GM18867 (cell line): ENCODE results near the gene CACNA2D1.
"Not testable (repeated sequence)": the region's sequence is repeated elsewhere in the genome, so short reads cannot be mapped to it uniquely, and the experiment has no call there.

Experiments
- ATAC-seq: cut with Tn5 transposase; IDR thresholded peaks from one replicate; pipeline ENCODE4 v1.9.1; 2021; ENCODE audit warnings: mild to moderate bottlenecking, moderate library complexity; ENCODE audit not compliant: unreplicated experiment

CACNA2D1 gene

DNA sequence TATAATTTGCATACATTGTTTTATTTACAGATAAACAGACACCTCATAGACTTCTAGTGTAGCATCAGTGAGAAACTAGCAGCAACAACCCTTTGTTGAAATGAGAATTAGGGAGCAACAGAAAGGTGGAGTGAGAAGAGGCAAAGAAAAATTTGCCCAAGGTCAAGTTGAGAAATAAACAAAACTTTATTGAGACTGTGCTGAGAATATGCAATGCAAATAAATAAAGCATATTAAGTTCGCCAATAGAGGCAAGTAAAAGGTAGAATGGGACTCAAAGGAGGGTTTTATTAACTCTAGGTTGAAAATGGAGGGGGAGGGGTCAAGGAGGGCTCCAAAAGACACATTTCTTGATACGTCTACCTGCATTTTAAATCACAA is 49.7 kb downstream of the CACNA2D1 start:
- no peak for ATAC-seq

DNA sequence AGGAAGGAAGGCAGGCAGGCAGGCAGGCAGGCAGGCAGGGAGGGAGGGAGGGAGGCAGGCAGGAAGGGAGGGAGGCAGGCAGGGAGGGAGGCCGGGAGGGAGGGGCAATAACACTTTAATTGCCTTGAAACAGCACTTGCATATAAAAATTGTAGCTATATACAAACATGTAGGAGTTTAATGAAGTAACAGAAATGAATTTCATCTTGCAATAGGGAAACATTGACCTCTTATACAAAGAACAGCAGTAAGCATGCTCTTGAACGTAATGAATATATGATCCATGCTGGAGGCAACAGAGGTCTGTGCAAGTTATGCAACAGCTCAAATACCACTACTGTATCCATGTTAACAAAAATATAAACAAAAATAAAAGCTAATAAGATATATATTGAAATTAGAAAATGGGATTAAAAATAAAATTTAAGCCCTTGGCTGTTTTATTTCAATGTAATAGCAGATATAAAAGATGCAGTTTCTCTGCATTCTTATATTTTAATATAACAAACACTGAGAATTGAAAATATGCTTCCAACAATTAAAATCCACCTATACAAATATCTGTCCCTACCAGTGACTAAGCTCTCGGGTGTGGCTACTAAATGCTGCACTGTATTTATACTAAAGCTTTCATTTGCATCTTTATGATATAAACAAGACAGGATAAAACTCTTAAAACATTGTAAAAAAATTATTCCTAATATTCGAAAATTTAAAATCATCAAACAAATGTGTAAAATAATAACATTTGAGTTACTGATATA is 50.3 kb downstream of the CACNA2D1 start:
- no peak for ATAC-seq

DNA sequence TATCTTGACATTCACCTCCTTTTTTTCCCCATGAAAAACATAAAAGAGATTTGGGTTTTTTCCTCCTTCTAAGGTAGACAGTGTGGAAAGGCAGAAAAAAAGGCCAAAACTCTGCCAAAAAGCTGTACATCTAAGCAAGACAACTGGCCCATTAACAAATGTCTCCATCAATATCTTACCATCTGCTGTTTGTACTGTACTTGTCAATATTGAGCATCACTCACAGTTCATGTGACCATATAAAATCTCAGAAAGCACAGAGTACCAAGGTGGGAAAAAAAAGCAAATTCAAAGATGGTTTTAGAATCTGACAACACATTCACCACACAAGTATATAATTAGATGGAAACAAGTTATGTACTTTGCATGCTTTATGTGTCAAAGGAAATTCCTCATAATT is 52.6 kb downstream of the CACNA2D1 start:
- no peak for ATAC-seq

DNA sequence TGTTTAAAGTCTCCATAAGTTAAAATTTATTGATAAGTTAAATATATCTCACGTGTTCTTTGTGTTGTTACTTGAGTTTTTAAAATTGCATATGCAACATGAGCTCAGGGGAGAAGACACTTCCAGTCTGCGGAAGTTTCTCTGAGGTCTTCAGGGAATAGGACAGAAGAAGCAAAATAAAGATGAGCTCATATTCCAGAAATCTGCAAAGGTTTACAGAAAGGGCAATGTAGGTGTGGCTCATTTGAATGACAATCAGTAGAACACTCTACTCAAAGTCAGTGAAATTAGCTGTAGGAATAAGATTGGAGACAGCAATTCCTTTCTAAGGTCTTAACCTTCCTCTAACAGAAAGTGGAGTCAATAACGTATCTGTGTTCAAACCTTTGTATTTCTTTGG is 53.7 kb downstream of the CACNA2D1 start:
- ATAC-seq, result no peak

DNA sequence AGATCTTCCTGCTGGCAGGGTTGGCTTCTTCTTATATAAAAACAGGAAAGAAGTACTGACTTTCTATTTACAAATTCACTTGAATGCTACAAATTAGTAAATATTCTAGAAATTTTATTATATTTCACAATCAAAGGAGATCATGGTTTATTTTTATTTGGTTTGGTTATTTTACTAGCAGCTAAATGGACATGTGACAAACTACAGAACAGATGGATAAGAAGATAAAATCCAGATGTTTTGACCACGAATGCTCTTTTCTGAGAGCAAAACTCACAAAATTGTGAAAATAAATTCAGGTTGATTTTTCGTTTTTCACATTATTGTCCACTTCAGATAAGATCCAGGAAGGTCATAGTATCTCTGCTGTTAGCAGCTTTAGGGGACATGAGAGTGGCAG is 55.4 kb downstream of the CACNA2D1 start:
- no peak for ATAC-seq

DNA sequence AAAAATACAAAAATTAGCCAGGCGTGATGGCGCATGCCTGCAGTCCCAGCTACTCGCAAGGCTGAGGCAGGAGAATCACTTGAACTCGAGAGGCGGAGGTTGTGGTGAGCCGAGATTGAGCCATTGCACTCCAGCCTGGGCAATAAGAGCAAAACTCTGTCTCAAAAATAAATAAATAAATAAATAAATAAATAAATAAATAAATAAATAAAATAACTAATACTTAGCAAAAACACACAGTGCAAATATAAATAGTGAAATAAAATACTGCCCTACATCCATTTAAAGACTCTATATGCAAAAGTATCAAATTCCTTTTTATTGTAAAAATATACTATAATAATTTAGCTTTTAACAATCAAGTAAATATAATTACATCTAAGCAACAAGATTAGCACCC is 57.0 kb downstream of the CACNA2D1 start:
- ATAC-seq, result not testable (repeated sequence)

DNA sequence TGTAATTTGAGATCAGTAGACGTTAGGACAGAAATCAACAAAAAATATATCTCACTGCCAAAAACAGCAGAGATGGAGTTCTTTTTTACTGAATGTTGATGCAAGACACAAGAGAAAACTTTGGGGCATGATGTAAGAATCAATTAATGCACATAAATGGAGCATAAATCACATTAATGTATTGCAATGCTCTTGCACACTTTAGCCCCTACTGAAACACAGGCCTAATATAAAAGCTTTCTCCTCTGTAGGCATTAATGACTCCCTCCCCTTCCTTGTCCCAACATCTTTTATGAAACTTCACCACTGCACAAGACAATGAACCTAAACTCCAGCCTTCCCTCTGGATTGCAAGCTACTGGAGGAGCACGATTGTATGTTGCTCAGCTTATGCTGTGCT is 58.8 kb downstream of the CACNA2D1 start:
- no peak for ATAC-seq

- ATAC-seq, result peak; percentile 94
These were observed 59.5 kb downstream of the CACNA2D1 start for GRCh38 chr7:82384051-82384464.

DNA sequence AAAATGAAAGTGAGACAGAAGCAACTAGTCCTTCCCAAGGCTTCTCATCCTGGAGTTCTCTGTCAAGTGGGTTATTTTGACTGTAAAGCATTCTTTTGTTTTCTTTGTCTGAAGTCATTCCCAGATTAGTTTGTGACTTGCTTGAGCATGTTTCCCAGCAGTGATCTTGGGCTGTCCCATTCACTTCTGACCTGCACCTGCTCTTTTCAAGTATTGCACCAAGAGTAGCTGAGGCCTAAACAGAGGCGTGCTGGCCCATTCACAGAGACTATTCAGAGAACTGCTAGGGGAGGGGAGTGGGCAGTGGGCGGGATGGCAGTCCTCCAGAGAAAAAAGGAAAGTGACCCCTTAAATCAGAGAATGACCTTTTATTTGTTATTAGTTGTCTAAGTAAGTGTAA is 61.3 kb downstream of the CACNA2D1 start:
- ATAC-seq, result no peak

DNA sequence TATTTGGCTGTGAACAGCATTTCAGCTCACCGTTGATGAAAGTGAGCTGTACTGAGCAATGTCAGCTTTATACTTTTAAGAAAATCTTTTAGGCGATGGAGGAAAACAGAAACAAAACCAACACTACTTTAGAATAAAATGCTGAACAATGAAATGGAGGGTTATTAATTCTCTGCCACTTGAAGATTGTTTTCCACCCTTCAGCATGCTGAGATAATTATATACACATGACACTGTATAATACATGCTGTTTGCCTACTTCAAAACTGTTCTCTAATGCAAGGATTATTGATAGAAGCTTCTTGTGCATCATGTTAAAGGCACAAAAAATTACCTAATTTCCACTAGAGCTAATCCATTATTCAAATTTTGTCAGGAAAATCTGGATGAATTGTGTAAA is 66.8 kb downstream of the CACNA2D1 start:
- ATAC-seq, result no peak

- ATAC-seq, result no peak
These were observed 67.9 kb downstream of the CACNA2D1 start for GRCh38 chr7:82375713-82376112.

- no peak for ATAC-seq
These were observed 68.4 kb downstream of the CACNA2D1 start for GRCh38 chr7:82375129-82375528.

GRCh38 chr7:82373926-82374635 is 69.5 kb downstream of the CACNA2D1 start:
- ATAC-seq, result no peak

DNA sequence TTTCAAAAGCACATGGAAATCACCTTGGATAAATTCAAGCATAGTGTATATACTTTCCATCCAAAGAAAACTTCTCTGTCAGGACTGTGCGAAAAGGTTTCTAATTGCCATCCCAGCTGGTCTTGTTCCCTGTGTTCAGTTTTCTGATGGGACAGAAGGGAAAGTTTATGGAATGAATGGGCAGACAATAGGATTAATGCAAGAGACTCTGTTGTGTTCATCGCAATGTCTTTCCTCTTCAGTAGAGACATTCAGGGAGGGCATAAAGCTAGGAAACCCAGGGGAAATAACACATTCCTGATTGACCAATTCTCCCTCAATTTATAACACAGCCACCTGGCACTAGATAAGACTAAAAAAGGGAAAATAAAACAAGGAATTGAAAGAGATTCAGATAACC is 78.9 kb downstream of the CACNA2D1 start:
- no peak for ATAC-seq

DNA sequence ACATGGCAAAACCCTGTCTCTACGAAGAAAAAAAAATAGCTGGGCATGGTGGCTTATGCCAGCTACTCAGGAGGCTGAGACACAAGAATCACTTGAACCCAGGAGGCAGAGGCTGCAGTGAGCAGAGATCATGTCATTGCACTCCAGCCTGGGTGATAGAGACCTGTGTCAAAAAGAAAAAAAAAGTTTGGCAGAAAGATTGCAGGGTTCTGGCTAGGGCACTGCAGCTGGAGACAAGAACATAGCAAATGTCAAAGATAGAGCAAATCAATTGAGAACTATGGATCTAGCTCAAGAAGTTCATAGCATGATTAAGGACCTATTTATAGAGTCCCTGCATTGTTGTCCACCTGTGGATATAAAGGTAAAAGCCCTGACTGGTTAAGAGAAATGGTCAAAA is 79.5 kb downstream of the CACNA2D1 start:
- no peak for ATAC-seq

DNA sequence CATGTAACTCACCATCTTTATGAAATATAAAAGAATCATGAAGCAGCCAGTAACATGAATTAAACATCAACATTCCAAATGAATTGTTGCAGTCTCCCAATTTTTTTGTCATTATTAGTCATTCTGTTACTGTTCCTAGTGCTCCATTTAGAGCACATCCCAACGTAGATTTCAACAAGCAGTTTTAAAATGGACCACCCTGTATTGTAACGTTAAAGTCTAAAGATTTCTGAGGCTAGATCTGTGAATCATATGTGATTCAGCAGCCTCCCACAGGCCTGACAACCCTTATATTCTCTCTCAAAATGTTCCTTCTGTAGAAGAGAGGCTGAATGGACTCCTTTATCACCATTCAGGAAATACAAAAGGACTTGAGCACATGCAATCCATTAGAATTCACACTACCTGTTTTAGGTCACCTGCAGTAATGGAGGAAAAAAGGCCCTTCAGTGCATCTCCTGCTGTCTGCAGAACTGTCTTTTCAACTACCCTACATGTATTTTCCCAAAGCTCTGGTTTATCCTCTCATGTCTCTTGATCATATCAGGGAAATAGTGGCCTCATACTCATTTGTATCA is 81.4 kb downstream of the CACNA2D1 start:
- no peak for ATAC-seq

DNA sequence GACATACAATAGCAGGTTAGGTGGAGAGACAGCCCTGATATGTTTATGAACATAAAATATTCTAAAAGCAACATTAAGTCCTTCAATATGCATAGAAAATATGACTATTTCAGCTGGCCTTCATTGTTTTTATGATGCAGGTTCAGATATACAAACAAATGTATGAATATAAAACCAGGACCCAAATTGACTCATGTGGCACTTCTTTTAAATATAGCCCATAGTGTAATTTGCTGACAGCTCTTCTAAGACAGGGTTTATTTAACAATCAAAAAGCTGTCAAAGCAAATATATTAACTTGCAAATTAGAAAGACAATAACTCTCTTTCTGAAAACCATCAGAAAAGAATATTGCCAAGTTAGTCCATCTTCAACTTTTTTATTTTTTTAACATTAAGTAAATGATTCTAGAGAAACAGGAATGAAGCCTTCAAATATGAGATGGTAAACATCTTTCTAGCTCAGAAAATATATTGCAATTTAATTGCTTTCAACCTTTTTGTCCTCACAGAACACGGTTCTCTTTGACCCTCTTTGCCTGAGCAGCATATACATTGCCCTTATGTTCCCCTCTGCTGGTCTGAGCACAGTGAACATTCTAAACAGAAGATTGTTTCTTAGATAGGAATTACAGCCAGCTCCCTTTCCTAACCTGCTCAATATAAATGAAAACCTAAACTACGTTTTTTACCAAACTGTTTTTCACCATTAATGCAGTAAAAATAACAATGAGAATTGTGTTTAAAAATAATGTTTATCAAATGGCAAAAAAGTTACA is 82.8 kb downstream of the CACNA2D1 start:
- ATAC-seq, result no peak

DNA sequence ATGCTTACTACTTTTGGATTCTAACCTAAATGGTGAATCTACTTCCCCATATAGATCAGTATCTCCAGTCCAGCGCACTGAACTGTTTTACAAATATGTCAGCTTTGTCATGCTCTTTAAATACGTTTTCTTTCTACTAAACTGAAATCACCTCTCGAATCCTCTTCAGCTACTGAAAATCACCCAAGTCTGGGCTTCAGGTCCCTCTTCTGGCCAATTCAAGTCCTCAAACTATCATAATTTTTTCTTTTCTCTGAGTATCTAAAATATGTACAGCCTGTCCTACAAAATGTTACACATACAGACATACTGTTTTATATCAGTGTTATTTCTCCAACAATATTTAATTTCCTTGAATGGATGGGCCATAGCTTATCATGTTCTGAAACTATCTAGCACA is 84.2 kb downstream of the CACNA2D1 start:
- no peak for ATAC-seq

DNA sequence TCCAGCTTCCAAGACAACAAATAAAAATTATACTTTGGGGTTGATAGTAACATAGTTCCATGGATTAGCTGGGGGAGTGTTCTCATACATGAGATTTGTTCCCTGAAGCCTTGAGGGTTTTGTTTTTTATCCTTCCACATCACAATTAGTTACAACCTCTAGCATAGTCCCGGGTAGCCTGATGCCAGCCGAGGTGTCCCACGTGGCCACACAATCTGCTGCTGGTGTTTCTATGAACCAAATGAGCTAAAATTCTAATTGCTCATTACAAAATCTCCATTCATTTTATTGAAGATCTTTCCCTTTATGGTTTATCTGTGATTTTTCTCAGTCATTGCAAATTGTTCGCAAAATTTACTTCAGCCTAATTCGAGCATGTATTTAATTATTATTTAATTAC is 84.7 kb downstream of the CACNA2D1 start:
- ATAC-seq, result no peak

DNA sequence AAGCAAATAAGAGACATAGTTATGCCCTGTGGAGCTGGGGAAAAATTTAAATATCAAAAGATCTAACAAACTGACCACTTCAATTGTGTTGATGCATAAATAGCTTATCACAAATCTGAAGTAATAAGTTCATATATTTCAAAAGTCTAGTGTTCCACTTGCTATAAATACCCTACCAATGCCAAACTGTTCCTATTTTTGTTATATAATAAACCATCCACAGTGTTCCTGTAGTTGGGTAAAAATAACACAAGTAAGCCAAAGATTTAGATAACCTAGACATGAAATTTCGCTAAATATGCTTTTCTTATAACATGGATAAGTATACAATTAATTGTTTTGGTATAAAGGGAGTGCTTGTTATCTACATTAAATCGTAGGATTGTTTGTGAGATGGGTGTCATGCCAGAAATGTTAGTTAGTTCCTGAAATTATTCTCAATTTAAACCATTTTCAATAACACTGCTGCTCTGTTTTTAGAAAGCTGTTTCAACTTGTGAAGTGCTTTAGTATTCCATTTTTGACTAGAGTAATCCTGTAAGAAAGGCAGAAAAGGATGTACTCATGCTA is 85.5 kb downstream of the CACNA2D1 start:
- no peak for ATAC-seq

- ATAC-seq, result no peak
These were observed 95.3 kb downstream of the CACNA2D1 start for GRCh38 chr7:82348251-82348650.
